Sciatic nerve (tissue), 2 donors: ENCODE results near the gene B4GALT1. TPM values are rescaled to one million over a fixed set of nuclear protein-coding genes. Genes with fewer than 3 reads are reported as not detected.
"Not testable (repeated sequence)": the region's sequence is repeated elsewhere in the genome, so short reads cannot be mapped to it uniquely, and the experiment has no call there.

Experiments used
- ATAC-seq: fragments of 200-7000 bp; cut with Tn5 transposase; one replicate; pipeline ENCODE4 v1.9.1; 2020; ENCODE audit warnings: mild to moderate bottlenecking, moderate library complexity
- DNase-seq: peaks from one replicate; pipeline ENCODE4 v3.0.0-alpha.2; 2020; ENCODE audit warnings: low spot score
- intact Hi-C: fragments of 100-400 bp; cut with DNase I; formaldehyde crosslinking; loops from one replicate; pipeline ENCODE4 v1.14.2; 2022
- total RNA-seq: library from RNA; stranded (reverse); fragmentation: NEBNext Ultra II Directional; extraction: Animal tissue kit (Norgen Biotek cat#: 25700); gene quantifications from one replicate; pipeline ENCODE4 v1.2.1, GENCODE V29; 2021
- donor health status: DM: no; HTN: no; CAD: no.
- donor health status: DM: no; HTN: no; CAD: no.

Gene B4GALT1
- total RNA-seq, 1 donor from 2014 or later: 85.3 TPM

DNA sequence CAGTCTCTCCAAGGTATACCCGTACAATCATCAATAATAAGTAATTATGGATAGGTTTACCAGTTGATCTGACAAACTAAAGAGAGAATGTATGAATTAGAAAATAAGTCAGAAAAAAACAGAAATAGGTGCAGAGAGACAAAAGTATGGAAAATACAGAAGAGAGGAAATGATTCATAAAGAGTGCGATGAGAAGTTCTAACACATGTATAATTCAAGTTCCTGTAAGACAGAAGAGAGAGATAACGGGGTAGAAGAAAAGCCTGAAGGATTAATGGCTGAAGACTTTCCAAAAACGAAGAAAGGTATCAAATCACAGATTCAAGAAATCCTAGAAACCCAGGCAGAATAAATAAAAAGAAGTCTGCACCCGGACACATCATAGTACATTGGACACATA, 74.5 kb downstream of the B4GALT1 start:
- DNase-seq: no peak
- intact Hi-C loops: no loop called here

DNA sequence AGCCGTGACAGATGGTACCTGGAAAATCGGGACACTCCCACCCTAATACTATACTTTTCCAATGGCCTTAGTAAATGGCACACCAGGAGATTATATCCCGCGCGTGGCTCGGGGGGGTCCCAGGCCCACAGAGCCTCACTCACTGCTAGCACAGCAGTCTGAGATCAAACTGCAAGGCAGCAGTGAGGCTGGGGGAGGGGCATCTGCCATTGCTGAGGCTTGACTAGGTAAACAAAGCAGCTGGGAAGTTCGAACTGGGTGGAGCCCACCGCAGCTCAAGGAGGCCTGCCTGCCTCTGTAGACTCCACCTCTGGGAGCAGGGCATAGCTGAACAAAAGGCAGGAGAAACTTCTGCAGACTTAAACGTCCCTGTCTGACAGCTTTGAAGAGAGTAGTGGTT, 81.5 kb downstream of the B4GALT1 start:
- DNase-seq, ATAC-seq, intact Hi-C loops: not testable (repeated sequence)

More for the DNA sequence above, 74.5 kb downstream of the B4GALT1 start:
- no peak for ATAC-seq

DNA sequence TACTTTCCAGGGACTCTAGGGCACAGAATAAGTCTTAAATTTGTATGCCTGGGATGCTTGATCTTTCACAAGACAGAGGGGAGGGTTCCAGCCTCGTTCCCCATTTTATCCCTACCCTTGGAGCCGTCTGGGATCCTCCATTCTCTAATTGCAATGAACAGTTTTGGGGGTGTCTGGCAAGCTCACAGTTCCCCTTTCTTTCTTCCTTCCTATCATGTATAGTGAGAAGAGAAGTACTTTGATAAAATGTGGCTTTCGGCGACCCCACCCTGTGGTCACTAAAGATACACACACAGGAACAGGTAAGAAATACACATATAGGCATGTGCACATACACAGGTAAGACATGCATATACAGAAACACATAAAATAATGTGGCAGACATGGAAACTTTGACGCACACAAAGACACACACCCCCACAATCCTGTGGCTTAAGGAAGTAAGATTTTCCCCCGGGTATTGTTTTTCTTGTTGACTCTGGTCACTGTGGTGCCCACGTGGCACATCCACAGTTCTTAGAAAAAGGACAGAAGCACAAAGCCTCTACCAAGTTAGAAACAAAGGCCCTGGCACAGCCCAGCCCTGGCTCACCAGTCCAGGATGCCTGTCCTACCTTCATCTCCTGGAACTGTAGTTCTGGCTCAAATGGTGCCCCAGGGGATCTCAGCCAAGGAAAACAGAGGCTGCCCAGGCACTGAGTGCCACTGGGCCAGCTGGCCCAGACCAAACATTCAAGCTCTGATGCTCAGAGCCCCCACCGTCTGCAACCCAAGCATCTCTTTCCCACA, 84.4 kb downstream of the B4GALT1 start:
- no peak for ATAC-seq
- intact Hi-C loops: loop anchor here (5.0 kb wide), 1 partner anchor 145 kb away; no protein-coding TSS in a partner anchor
- no peak for DNase-seq

DNA sequence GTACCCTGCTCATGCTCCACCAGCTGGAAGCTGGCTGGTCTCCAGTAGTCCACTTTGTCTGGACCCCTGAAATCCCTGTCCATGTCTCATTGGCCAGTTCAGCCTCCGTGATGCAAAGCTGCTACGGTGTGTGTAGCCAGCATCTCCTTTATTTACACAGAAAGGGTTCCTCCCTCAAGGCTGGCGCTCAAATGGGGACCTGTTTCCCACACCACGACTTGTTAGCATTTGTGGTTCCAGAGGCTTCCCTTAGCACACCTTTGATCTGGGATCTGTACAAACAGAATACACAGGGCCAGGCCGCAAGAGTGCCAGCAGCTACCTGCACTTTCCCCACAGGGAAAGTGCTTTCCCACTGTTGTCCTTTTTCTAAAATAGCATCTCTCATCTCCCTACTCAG, 85.0 kb downstream of the B4GALT1 start:
- DNase-seq: no peak
- no peak for ATAC-seq
- intact Hi-C loops: loop anchor here (5.0 kb wide), 1 partner anchor 145 kb away; no protein-coding TSS in a partner anchor

DNA sequence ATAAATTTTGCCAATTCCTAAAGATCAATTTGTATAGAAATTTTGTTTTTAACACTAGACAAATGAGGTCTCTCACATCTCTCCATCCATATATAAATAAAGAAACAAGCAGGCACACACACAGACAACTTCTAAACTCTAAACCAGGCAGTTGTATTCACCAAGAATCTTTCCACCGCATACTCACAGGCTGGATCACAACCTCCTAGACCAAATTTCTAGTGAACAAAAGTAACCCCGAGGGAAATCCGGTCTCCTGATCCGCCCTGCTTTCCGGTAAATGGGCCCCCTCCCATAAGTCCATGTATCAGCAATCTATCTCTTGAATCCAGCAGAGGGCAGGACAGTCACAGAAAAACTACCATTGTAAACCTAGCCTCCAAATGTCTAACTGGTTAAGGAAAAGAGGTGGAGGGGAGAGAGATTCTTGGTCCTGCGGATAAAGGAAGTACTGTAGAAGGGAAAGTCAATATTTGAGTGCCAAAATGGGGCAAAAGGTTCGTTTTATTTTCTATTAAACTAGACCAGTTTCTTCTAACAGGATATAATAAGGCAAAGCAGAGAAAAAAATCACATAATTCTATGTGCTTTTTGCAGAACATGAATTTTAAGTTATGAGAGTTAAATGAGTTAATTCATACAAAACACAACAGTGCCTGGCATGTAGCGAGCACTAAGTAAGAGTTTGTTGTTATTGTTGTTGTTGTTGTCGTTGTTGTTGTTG, 85.8 kb downstream of the B4GALT1 start:
- intact Hi-C loops: loop anchor here (5.0 kb wide), 1 partner anchor 146 kb away; no protein-coding TSS in a partner anchor
- DNase-seq: no peak
- ATAC-seq: peak; percentile 67

DNA sequence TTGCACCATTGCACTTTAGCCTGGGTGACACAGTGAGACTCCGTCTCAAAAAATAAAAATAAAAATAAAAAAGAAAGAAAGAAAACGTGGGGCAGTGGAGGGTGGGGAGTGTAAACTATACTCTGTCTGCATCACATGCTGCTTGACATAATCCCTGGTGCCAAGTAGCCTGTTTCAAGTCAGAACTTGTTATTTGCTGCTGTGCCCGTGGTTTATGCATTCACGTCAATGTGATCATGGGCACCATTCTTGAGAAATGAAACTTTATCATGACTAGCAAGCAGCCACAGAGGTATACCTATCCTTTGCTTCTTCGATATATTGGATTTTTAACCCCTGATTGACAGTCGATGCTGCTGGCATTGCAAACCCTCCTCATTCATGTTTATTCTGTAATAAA, 86.6 kb downstream of the B4GALT1 start:
- ATAC-seq: no peak
- DNase-seq: no peak
- intact Hi-C loops: loop anchor here (5.0 kb wide), 1 partner anchor 147 kb away; no protein-coding TSS in a partner anchor

DNA sequence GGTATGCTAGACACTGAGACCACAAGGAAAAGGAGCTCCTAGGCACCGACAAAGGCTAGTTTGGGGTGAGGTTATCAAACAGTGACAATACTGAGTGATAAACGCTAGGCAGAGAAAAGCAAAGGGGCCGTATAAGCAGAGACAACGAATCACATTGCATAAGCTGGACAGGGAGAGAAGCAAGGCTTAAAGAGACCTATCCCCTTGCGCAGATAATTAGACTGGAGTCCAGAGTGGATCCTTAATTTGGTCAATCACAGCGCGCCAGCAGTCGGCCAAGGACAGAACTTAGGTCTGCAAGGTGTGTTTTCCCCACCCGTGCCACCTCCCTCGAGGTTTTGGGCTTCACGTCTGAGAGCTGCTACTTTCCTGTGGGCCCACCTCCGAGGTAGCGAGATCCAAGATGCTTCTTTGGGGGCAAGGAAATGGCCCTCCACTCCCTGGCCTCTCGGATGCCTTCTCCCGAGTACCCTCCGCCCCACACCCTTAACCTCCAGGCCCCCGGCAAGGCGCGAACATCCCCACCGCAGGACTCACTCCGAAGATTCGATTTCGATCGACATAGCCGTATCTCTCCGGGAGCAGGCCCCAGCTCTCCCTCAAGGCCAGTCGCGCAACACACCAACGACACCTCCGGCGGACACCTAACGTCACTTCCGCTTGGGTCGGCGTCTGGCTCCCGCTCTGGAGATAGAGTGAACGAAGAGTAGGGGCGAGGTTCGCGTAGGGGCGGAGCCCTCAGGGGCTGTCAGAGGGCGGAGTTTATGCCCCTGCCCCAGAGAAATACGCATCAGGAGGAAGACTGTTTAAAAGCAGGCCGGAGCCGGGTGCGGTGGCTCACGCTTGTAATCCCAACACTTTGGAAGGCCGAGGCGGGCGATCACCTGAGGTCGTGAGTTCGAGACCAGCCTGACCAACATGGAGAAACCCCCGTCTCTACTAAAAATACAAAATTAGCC, 90.8 kb downstream of the B4GALT1 start, which contains the start of gene SMU1:
Gene SMU1, minus strand, starts transcription at position 629 of the 959 bp plus-strand sequence. Its CDS starts 66 bp downstream, at position 563.
- intact Hi-C loops: no loop called here
- peak; percentile 99 for ATAC-seq

DNA sequence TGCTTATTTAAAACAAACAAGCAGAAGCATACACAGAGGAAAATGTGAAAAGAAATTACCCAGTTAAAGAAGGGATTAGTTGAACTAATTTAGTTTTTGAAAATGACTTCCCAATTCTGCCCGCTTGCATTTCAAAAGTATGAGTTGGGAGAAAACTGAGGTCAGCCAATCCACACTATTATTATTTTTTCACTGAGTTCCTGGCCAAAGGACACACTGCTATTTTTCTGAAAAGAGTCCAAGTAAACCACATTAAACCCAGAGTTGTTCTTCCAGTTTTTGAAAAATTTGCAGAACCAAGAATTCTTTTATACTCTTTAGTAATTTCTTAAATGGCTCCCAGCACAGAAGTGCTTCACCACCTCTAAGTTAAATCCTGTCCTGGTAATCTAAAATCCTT, 98.1 kb downstream of the B4GALT1 start:
- DNase-seq (no peak), ATAC-seq (peak; percentile 70)
- intact Hi-C loops: no loop called here

More for the DNA sequence above, 90.8 kb downstream of the B4GALT1 start, which contains the start of gene SMU1:
- DNase-seq: peak; percentile 97

DNA sequence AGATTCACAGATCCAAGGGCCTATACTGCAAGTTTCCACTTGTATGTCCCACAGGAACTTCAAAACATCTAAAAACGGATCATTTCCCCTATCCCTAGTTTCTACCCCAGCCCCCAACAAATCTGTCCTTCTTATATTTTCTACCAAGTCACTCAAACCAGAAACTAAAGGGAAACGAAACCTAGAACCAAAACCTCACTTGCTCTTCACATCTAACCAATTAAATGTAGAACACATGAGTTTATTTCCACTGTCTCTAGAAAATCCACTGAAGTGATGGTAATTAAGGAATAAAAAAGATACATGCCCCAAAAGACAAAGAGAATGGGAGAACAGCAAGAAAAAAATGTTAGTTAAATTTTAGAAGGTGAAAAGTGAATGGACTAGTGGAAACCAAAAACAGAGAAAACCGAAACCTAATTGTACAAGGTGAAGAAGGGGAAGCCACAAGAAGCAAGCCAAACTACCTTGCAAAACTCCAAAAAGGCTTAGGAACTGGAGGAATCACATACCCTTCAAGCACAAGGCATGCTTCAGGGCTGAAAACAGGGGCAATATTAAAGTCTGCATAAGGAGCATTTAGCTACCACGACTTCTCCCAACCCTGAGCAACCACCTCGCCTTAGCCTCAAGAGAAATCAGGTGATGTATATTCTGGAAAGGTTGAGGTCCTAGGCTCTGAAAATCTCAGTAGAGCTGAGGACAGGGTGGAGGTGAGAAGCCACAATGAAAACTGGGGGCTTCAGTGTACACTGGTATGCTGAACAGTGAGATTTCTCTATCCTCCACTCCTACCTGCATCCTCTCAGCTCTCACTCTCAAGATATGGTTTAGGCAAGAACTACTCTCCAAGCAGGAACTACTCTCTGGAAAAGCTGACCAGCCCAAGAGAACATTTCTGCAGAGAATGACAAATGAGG, 101.7 kb downstream of the B4GALT1 start:
- DNase-seq (no peak), ATAC-seq (no peak)
- intact Hi-C loops: no loop called here

Other genes starting within 250 kb of the B4GALT1 start
- 29.0 TPM for gene APTX, start 165.7 kb downstream of the B4GALT1 start, total RNA-seq
- 108 TPM for gene DNAJA1, start 142.1 kb downstream of the B4GALT1 start, total RNA-seq
- gene SMU1, start 90.7 kb downstream of the B4GALT1 start, total RNA-seq: 23.8 TPM
- gene SPINK4, start 72.8 kb upstream of the B4GALT1 start, total RNA-seq: not detected
- gene BAG1, start 97.4 kb upstream of the B4GALT1 start, total RNA-seq: 85.6 TPM
- 73.0 TPM for gene CHMP5, start 97.7 kb upstream of the B4GALT1 start, total RNA-seq
- 45.8 TPM for gene NFX1, start 123.2 kb upstream of the B4GALT1 start, total RNA-seq
- gene AQP7, start 235.2 kb upstream of the B4GALT1 start, total RNA-seq: 36.7 TPM